MG63 (cell line): ENCODE data around the gene TTC34. TPM values are rescaled to one million over a fixed set of nuclear protein-coding genes. Genes with fewer than 3 reads are reported as not detected.

Source experiments
- DNase-seq: peaks from one replicate; pipeline ENCODE4 v3.0.0-alpha.2; 2020
- H3K27me3 ChIP-seq: fragments of 250-450 bp; sonication (Bioruptor Pico); 2 replicates; pipeline ENCODE4 v1.5.1; 2020; ENCODE audit warnings: mild to moderate bottlenecking, moderate library complexity
- H3K36me3 ChIP-seq: fragments of 250-450 bp; sonication (Bioruptor Pico); 2 replicates; pipeline ENCODE4 v1.5.1; 2020; ENCODE audit warnings: mild to moderate bottlenecking, moderate library complexity
- H3K4me3 ChIP-seq: fragments of 250-450 bp; sonication (Bioruptor Pico); 2 replicates; pipeline ENCODE4 v1.5.1; 2020; ENCODE audit warnings: mild to moderate bottlenecking, moderate library complexity
- H3K9me3 ChIP-seq: fragments of 250-450 bp; sonication (Bioruptor Pico); 2 replicates; pipeline ENCODE4 v1.5.1; 2020; ENCODE audit warnings: mild to moderate bottlenecking, moderate library complexity
- total RNA-seq: library from RNA; depleted of rRNA; stranded (reverse); fragments of >200 nt; shearing (Covaris generic); gene quantifications from 2 replicates; pipeline ENCODE4 v1.2.3, GENCODE V29; 2014; ENCODE audit warnings: low replicate concordance

TTC34 gene
- total RNA-seq, 1 experiment from 2014 or later = not detected

GRCh38 chr1:2821373-2821955, 20.0 kb upstream of the TTC34 start:
- H3K9me3 ChIP-seq = no peaks in the 10 kb centered on the region
- H3K4me3 ChIP-seq = no peak overlapping the region
- peaks cover 12% of the 10 kb centered on the region for H3K27me3 ChIP-seq
- DNase-seq = no peak
- no peaks in the 10 kb centered on the region for H3K36me3 ChIP-seq

GRCh38 chr1:2820731-2821372, 19.4 kb upstream of the TTC34 start:
- no peaks in the 10 kb centered on the region for H3K9me3 ChIP-seq
- H3K36me3 ChIP-seq = no peaks in the 10 kb centered on the region
- H3K27me3 ChIP-seq = peaks cover 16% of the 10 kb centered on the region
- DNase-seq = no peak
- no peak overlapping the region for H3K4me3 ChIP-seq

GRCh38 chr1:2819831-2820730, 18.6 kb upstream of the TTC34 start:
- Histone ChIP-seq H3K27me3 (peaks cover 19% of the 10 kb centered on the region), H3K9me3 (no peaks in the 10 kb centered on the region), H3K36me3 (no peaks in the 10 kb centered on the region), H3K4me3 (no peak overlapping the region)
- no peak for DNase-seq

- no peak for DNase-seq
Measured at GRCh38 chr1:2819429-2819828, 17.9 kb upstream of the TTC34 start.

GRCh38 chr1:2817784-2818564, 16.5 kb upstream of the TTC34 start:
- DNase-seq = no peak
- Histone ChIP-seq H3K27me3 (peaks cover 26% of the 10 kb centered on the region), H3K4me3 (no peak overlapping the region), H3K36me3 (no peaks in the 10 kb centered on the region), H3K9me3 (peaks cover 4% of the 10 kb centered on the region)

More at GRCh38 chr1:2819429-2819828, 17.9 kb upstream of the TTC34 start:
- no peaks in the 10 kb centered on the region for H3K36me3 ChIP-seq
- no peak overlapping the region for H3K4me3 ChIP-seq
- peaks cover 22% of the 10 kb centered on the region for H3K27me3 ChIP-seq
- no peaks in the 10 kb centered on the region for H3K9me3 ChIP-seq

GRCh38 chr1:2816786-2817185, 15.3 kb upstream of the TTC34 start:
- Histone ChIP-seq H3K4me3 (no peak overlapping the region), H3K36me3 (no peaks in the 10 kb centered on the region), H3K9me3 (peaks cover 6% of the 10 kb centered on the region), H3K27me3 (peaks cover 26% of the 10 kb centered on the region)
- no peak for DNase-seq

GRCh38 chr1:2815551-2815950, 14.1 kb upstream of the TTC34 start:
- Histone ChIP-seq H3K4me3 (no peak overlapping the region), H3K27me3 (peaks cover 26% of the 10 kb centered on the region), H3K9me3 (peaks cover 6% of the 10 kb centered on the region), H3K36me3 (no peaks in the 10 kb centered on the region)
- no peak for DNase-seq

GRCh38 chr1:2814511-2815075, 13.1 kb upstream of the TTC34 start:
- Histone ChIP-seq H3K9me3 (peaks cover 6% of the 10 kb centered on the region), H3K4me3 (no peak overlapping the region), H3K27me3 (peaks cover 26% of the 10 kb centered on the region), H3K36me3 (no peaks in the 10 kb centered on the region)
- DNase-seq = no peak

GRCh38 chr1:2812939-2813653, 11.6 kb upstream of the TTC34 start:
- Histone ChIP-seq H3K27me3 (peaks cover 26% of the 10 kb centered on the region), H3K9me3 (peaks cover 6% of the 10 kb centered on the region), H3K4me3 (no peak overlapping the region), H3K36me3 (no peaks in the 10 kb centered on the region)
- DNase-seq = no peak

- Histone ChIP-seq H3K36me3 (no peaks in the 10 kb centered on the region), H3K27me3 (peaks cover 24% of the 10 kb centered on the region), H3K9me3 (peaks cover 6% of the 10 kb centered on the region), H3K4me3 (no peak overlapping the region)
- DNase-seq = no peak
Measured at GRCh38 chr1:2812136-2812535, 10.6 kb upstream of the TTC34 start.

GRCh38 chr1:2811533-2811918, 10.0 kb upstream of the TTC34 start:
- Histone ChIP-seq H3K9me3 (peaks cover 6% of the 10 kb centered on the region), H3K4me3 (no peak overlapping the region)
- no peak for DNase-seq

GRCh38 chr1:2810899-2811532, 9.5 kb upstream of the TTC34 start:
- no peak overlapping the region for H3K4me3 ChIP-seq
- H3K36me3 ChIP-seq = no peaks in the 10 kb centered on the region
- peaks cover 6% of the 10 kb centered on the region for H3K9me3 ChIP-seq
- no peak for DNase-seq
- peaks cover 16% of the 10 kb centered on the region for H3K27me3 ChIP-seq

More at GRCh38 chr1:2811533-2811918, 10.0 kb upstream of the TTC34 start:
- Histone ChIP-seq H3K27me3 (peaks cover 18% of the 10 kb centered on the region), H3K36me3 (no peaks in the 10 kb centered on the region)

GRCh38 chr1:2810281-2810680, 8.8 kb upstream of the TTC34 start:
- H3K27me3 ChIP-seq = peaks cover 16% of the 10 kb centered on the region
- H3K4me3 ChIP-seq = no peak overlapping the region
- H3K36me3 ChIP-seq = no peaks in the 10 kb centered on the region
- peaks cover 6% of the 10 kb centered on the region for H3K9me3 ChIP-seq
- DNase-seq = no peak

GRCh38 chr1:2809656-2810055, 8.2 kb upstream of the TTC34 start:
- Histone ChIP-seq H3K27me3 (peaks cover 16% of the 10 kb centered on the region), H3K36me3 (no peaks in the 10 kb centered on the region), H3K4me3 (no peak overlapping the region), H3K9me3 (peaks cover 6% of the 10 kb centered on the region)
- no peak for DNase-seq

- Histone ChIP-seq H3K36me3 (no peaks in the 10 kb centered on the region), H3K27me3 (peaks cover 9% of the 10 kb centered on the region), H3K9me3 (peaks cover 6% of the 10 kb centered on the region), H3K4me3 (no peak overlapping the region)
- DNase-seq = no peak
Measured at GRCh38 chr1:2808831-2809605, 7.5 kb upstream of the TTC34 start.
